ENCODE data around the gene DUSP22. TPM values are rescaled to one million over a fixed set of nuclear protein-coding genes. Genes with fewer than 3 reads are reported as not detected.

Gene DUSP22
- total and polyA plus RNA-seq, 3 experiments from 2014 or later, result 24.4 to 38.5 (median 25.3) TPM

- Mint-ChIP-seq H3K27ac (no peak overlapping the region), H3K4me3 (no peak overlapping the region), H3K36me3 (peaks cover 0 to 7% (median 0%) of the 10 kb centered on the region in 3 donors), H3K9me3 (peaks cover 11 to 27% (median 14%) of the 10 kb centered on the region in 5 donors), H3K4me1 (peaks cover 0 to 9% (median 8%) of the 10 kb centered on the region in 3 donors), H3K27me3 (no peaks in the 10 kb centered on the region)
- Histone ChIP-seq H3K9me3 (ENCODE audit: low read length) (no peaks in the 10 kb centered on the region), H3K27me3 (ENCODE audit: insufficient read depth, low read length, poor library complexity, severe bottlenecking) (no peaks in the 10 kb centered on the region), H3K4me1 (ENCODE audit: insufficient read depth, low read length) (no peaks in the 10 kb centered on the region), H3K27ac (ENCODE audit: low read depth, low read length) (no peak overlapping the region), H3K36me3 (ENCODE audit: insufficient read depth, low read length) (no peaks in the 10 kb centered on the region), H3K4me3 (ENCODE audit: low read length) (no peak overlapping the region)
- no peak for DNase-seq
- ChIA-PET CTCF (no interaction called here), POLR2A (no interaction called here)
Observed at GRCh38 chr6:362924-363249, 70.6 kb downstream of the DUSP22 start.

- no peak for DNase-seq
- no peak overlapping the region for H3K4me3 Mint-ChIP-seq
- Histone ChIP-seq H3K27ac (ENCODE audit: low read depth, low read length) (no peak overlapping the region), H3K36me3 (ENCODE audit: insufficient read depth, low read length) (no peaks in the 10 kb centered on the region), H3K27me3 (ENCODE audit: insufficient read depth, low read length, poor library complexity, severe bottlenecking) (no peaks in the 10 kb centered on the region), H3K4me3 (ENCODE audit: low read length) (no peak overlapping the region), H3K4me1 (ENCODE audit: insufficient read depth, low read length) (no peaks in the 10 kb centered on the region), H3K9me3 (ENCODE audit: low read length) (no peaks in the 10 kb centered on the region)
- no peaks in the 10 kb centered on the region for H3K27me3 Mint-ChIP-seq
- H3K27ac Mint-ChIP-seq, result no peak overlapping the region
- POLR2A ChIA-PET, result no interaction called here
- peaks cover 11 to 25% (median 14%) of the 10 kb centered on the region in 5 donors for H3K9me3 Mint-ChIP-seq
- H3K36me3 Mint-ChIP-seq, result peaks cover 0 to 7% (median 0%) of the 10 kb centered on the region in 3 donors
- H3K4me1 Mint-ChIP-seq, result peaks cover 0 to 7% (median 4%) of the 10 kb centered on the region in 3 donors
- CTCF ChIA-PET, result no interaction called here
Observed at GRCh38 chr6:363291-363690, 71.0 kb downstream of the DUSP22 start.

GRCh38 chr6:363909-364308, 71.6 kb downstream of the DUSP22 start:
- POLR2A ChIA-PET, result no interaction called here
- Mint-ChIP-seq H3K27ac (no peak overlapping the region), H3K4me3 (no peak overlapping the region), H3K9me3 (peaks cover 11 to 22% (median 14%) of the 10 kb centered on the region in 5 donors), H3K27me3 (peaks cover 0 to 2% of the 10 kb centered on the region in 2 donors), H3K36me3 (peaks cover 0 to 7% (median 0%) of the 10 kb centered on the region in 3 donors), H3K4me1 (peaks cover 0 to under 1% (median 0%) of the 10 kb centered on the region in 3 donors)
- no peak overlapping the region for H3K4me3 ChIP-seq (ENCODE audit: low read length)
- no peaks in the 10 kb centered on the region for H3K27me3 ChIP-seq (ENCODE audit: insufficient read depth, low read length, poor library complexity, severe bottlenecking)
- H3K27ac ChIP-seq (ENCODE audit: low read depth, low read length), result no peak overlapping the region
- no peak for DNase-seq
- H3K4me1 ChIP-seq (ENCODE audit: insufficient read depth, low read length), result no peaks in the 10 kb centered on the region
- H3K36me3 ChIP-seq (ENCODE audit: insufficient read depth, low read length), result no peaks in the 10 kb centered on the region
- CTCF ChIA-PET, result no interaction called here
- no peaks in the 10 kb centered on the region for H3K9me3 ChIP-seq (ENCODE audit: low read length)

- ChIA-PET CTCF (no interaction called here), POLR2A (no interaction called here)
- H3K27ac ChIP-seq (ENCODE audit: low read depth, low read length), result no peak overlapping the region
- Mint-ChIP-seq H3K4me1 (no peaks in the 10 kb centered on the region), H3K4me3 (no peak overlapping the region), H3K27ac (no peak overlapping the region), H3K36me3 (peaks cover 0 to 7% (median 0%) of the 10 kb centered on the region in 3 donors), H3K9me3 (peaks cover 14 to 26% (median 15%) of the 10 kb centered on the region in 5 donors), H3K27me3 (peaks cover 4 to 6% of the 10 kb centered on the region in 2 donors)
- no peaks in the 10 kb centered on the region for H3K27me3 ChIP-seq (ENCODE audit: insufficient read depth, low read length, poor library complexity, severe bottlenecking)
- H3K4me1 ChIP-seq (ENCODE audit: insufficient read depth, low read length), result no peaks in the 10 kb centered on the region
- DNase-seq, result no peak
- no peaks in the 10 kb centered on the region for H3K9me3 ChIP-seq (ENCODE audit: low read length)
- H3K4me3 ChIP-seq (ENCODE audit: low read length), result no peak overlapping the region
- no peaks in the 10 kb centered on the region for H3K36me3 ChIP-seq (ENCODE audit: insufficient read depth, low read length)
Observed at GRCh38 chr6:364609-365540, 72.6 kb downstream of the DUSP22 start.

GRCh38 chr6:365835-366234, 73.5 kb downstream of the DUSP22 start:
- H3K27me3 ChIP-seq (ENCODE audit: insufficient read depth, low read length, poor library complexity, severe bottlenecking), result no peaks in the 10 kb centered on the region
- CTCF ChIA-PET, result no interaction called here
- H3K4me3 ChIP-seq (ENCODE audit: low read length), result no peak overlapping the region
- no peak overlapping the region for H3K27ac ChIP-seq (ENCODE audit: low read depth, low read length)
- Mint-ChIP-seq H3K36me3 (peaks cover 0 to 7% (median 0%) of the 10 kb centered on the region in 3 donors), H3K9me3 (peaks cover 14 to 32% (median 17%) of the 10 kb centered on the region in 5 donors), H3K27ac (no peak overlapping the region), H3K4me1 (peaks cover 0 to 2% (median 0%) of the 10 kb centered on the region in 3 donors), H3K27me3 (peaks cover 5 to 6% of the 10 kb centered on the region in 2 donors), H3K4me3 (no peak overlapping the region)
- POLR2A ChIA-PET, result no interaction called here
- H3K9me3 ChIP-seq (ENCODE audit: low read length), result no peaks in the 10 kb centered on the region
- H3K36me3 ChIP-seq (ENCODE audit: insufficient read depth, low read length), result no peaks in the 10 kb centered on the region
- DNase-seq, result no peak
- no peaks in the 10 kb centered on the region for H3K4me1 ChIP-seq (ENCODE audit: insufficient read depth, low read length)

GRCh38 chr6:366389-367297, 74.4 kb downstream of the DUSP22 start:
- Mint-ChIP-seq H3K36me3 (peaks cover 0 to 7% (median 0%) of the 10 kb centered on the region in 3 donors), H3K4me3 (no peak overlapping the region), H3K4me1 (peaks cover 0 to 2% (median 0%) of the 10 kb centered on the region in 3 donors), H3K27ac (no peak overlapping the region), H3K9me3 (peaks cover 14 to 33% (median 18%) of the 10 kb centered on the region in 5 donors), H3K27me3 (peaks cover 5 to 6% of the 10 kb centered on the region in 2 donors)
- H3K4me1 ChIP-seq (ENCODE audit: insufficient read depth, low read length), result no peaks in the 10 kb centered on the region
- H3K27ac ChIP-seq (ENCODE audit: low read depth, low read length), result no peak overlapping the region
- POLR2A ChIA-PET, result no interaction called here
- DNase-seq, result no peak
- H3K4me3 ChIP-seq (ENCODE audit: low read length), result no peak overlapping the region
- CTCF ChIA-PET, result interaction anchor here (0.9 kb wide), 1 partner anchor 10 kb away, joined by 5 read pairs; no protein-coding TSS in a partner anchor
- no peaks in the 10 kb centered on the region for H3K9me3 ChIP-seq (ENCODE audit: low read length)
- no peaks in the 10 kb centered on the region for H3K36me3 ChIP-seq (ENCODE audit: insufficient read depth, low read length)
- H3K27me3 ChIP-seq (ENCODE audit: insufficient read depth, low read length, poor library complexity, severe bottlenecking), result no peaks in the 10 kb centered on the region

GRCh38 chr6:367298-367794, 75.1 kb downstream of the DUSP22 start:
- Histone ChIP-seq H3K4me1 (ENCODE audit: insufficient read depth, low read length) (no peaks in the 10 kb centered on the region), H3K27me3 (ENCODE audit: insufficient read depth, low read length, poor library complexity, severe bottlenecking) (no peaks in the 10 kb centered on the region), H3K27ac (ENCODE audit: low read depth, low read length) (no peak overlapping the region), H3K9me3 (ENCODE audit: low read length) (no peaks in the 10 kb centered on the region), H3K4me3 (ENCODE audit: low read length) (no peak overlapping the region), H3K36me3 (ENCODE audit: insufficient read depth, low read length) (no peaks in the 10 kb centered on the region)
- POLR2A ChIA-PET, result no interaction called here
- no peak overlapping the region for H3K4me3 Mint-ChIP-seq
- H3K4me1 Mint-ChIP-seq, result peaks cover 0 to 2% (median 0%) of the 10 kb centered on the region in 3 donors
- H3K27me3 Mint-ChIP-seq, result peaks cover 5 to 6% of the 10 kb centered on the region in 2 donors
- DNase-seq, result no peak
- peaks cover 14 to 33% (median 18%) of the 10 kb centered on the region in 5 donors for H3K9me3 Mint-ChIP-seq
- CTCF ChIA-PET, result no interaction called here
- no peak overlapping the region for H3K27ac Mint-ChIP-seq
- H3K36me3 Mint-ChIP-seq, result peaks cover 0 to 7% (median 0%) of the 10 kb centered on the region in 3 donors
